Adrenal gland (tissue), 19 donors: Measurements from ENCODE around the gene IFT57. TPM values are rescaled to one million over a fixed set of nuclear protein-coding genes. Genes with fewer than 3 reads are reported as not detected.
A peak's percentile ranks its signal among the peaks of the same experiment; 100 is the strongest.
"Not testable (repeated sequence)": the region's sequence is repeated elsewhere in the genome, so short reads cannot be mapped to it uniquely, and the experiment has no call there.

ENCODE experiments used
- DNase-seq, 7 donors: peaks; one replicate each; pipeline ENCODE4 v3.0.0-alpha.2; 2019 to 2020
- H3K27ac ChIP-seq, 5 donors: fragments of 200-600 bp; sonication (generic) in 4 of 5; 1 replicate in 3 of 5; 2 replicates in 2 of 5; pipeline versions ENCODE4 v1.5.1 to v1.8.0; 2016 to 2020; ENCODE audit warnings: mild to moderate bottlenecking in 1 of 5
- H3K27me3 ChIP-seq: fragments of 200-600 bp; 2 replicates; pipeline ENCODE4 v1.8.0; 2021
- H3K36me3 ChIP-seq, 2 donors: fragments of 200-600 bp; replicated peaks in 1 of 2; 1 replicate in 1 of 2; 2 replicates in 1 of 2; pipeline versions ENCODE4 v1.5.1 to v1.8.0; 2018 to 2022
- H3K4me1 ChIP-seq, 2 donors: fragments of 200-600 bp; replicated peaks in 1 of 2; 1 replicate in 1 of 2; 2 replicates in 1 of 2; pipeline versions ENCODE4 v1.5.1 to v1.8.0; 2018 to 2021
- H3K4me3 ChIP-seq, 4 donors: fragments of 200-600 bp; sonication (generic) in 3 of 4; one replicate each; pipeline ENCODE4 v1.5.1; 2016 to 2018
- H3K9me3 ChIP-seq, 3 donors: fragments of 200-600 bp; sonication (generic) in 1 of 3; replicated peaks in 1 of 3; 1 replicate in 2 of 3; 2 replicates in 1 of 3; pipeline versions ENCODE4 v1.5.1 to v1.8.0; 2016 to 2021
- POLR2A ChIP-seq, 2 donors: fragments of 450-650 bp; IDR thresholded peaks; one replicate each; pipeline ENCODE4 v1.6.1; 2017; ENCODE audit warnings: antibody characterized with exemption in 2 of 2, mild to moderate bottlenecking in 2 of 2, moderate library complexity in 1 of 2
- WGBS, 4 donors: extraction: QIAGEN DNeasy Blood & Tissue Kit in 2 of 4; methylation state at CpG; one replicate each; pipeline versions ENCODE4 v1.1.5 to v1.1.7; 2013 to 2017; 5-methylcytosine and 5-hydroxymethylcytosine counted together
- intact Hi-C, 2 donors: fragments of 100-400 bp; cut with DNase I; formaldehyde crosslinking; loops; one replicate each; pipeline versions ENCODE4 v1.14.1 to v1.15.0; 2022 to 2023
- long read RNA-seq, 10 donors: library from polyadenylated mRNA in 3 of 10; unstranded in 2 of 10; stranded (forward) in 1 of 10; transcript quantifications; one replicate each; pipeline ENCODE4 v2.0.0 and lab custom pipeline, GENCODE V29; 2021 to 2026
- polyA plus RNA-seq, 3 donors: library from polyadenylated mRNA; stranded (reverse); fragments of 200-250 nt in 2 of 3; fragments of 350-450 nt in 1 of 3; fragmentation: Illumina TruSeq in 1 of 3; extraction: RNeasy Lipid Tissue Mini Kit (QIAGEN cat#74804) in 1 of 3; gene quantifications; one replicate each; pipeline ENCODE4 v1.2.3, GENCODE V29; 2013 to 2014
- total RNA-seq, 9 donors: library from RNA; depleted of rRNA in 4 of 9; stranded (reverse); fragments of >200 nt in 4 of 9; fragments of 120-200 nt in 1 of 9; fragmentation: NEBNext Ultra II Directional in 1 of 9; extraction: Animal tissue kit (Norgen Biotek cat#: 25700) in 1 of 9; gene quantifications; one replicate each; pipeline versions ENCODE4 v1.1.0 to v1.2.4, GENCODE V29; 2013 to 2023
- TF ChIP-seq, protein P1 (sequence below), 6 experiments: fragments of 450-650 bp in 4 of 6; fragments of 200-600 bp in 2 of 6; sonication (generic) in 1 of 6; IDR thresholded peaks; 1 replicate in 5 of 6; 2 replicates in 1 of 6; pipeline versions ENCODE4 v1.5.1 to v1.8.0; 2016 to 2021; ENCODE audit warnings: antibody characterized with exemption in 6 of 6, mild to moderate bottlenecking in 2 of 6, moderate library complexity in 1 of 6
- donor health status: healthy with polysubstance abuse.
- donor health status: Bipolar disorder and iron deficiency.
- donor health status: DM: yes; HTN: yes; CAD: no.
- donor health status: DM: no; HTN: no; CAD: no.
- donor health status: DM: no; HTN: no; CAD: no.
- donor health status: DM: yes; HTN: yes; CAD: no.

IFT57 gene
- total RNA-seq (10 to 100 TPM; 36.0 to 61.9 (median 52.4) TPM), polyA plus RNA-seq (10 to 100 TPM; 16.1 to 48.5 (median 20.3) TPM)
- long read RNA-seq, donor 1, transcript IFT57-201 (11 exons, 3,203 nt) = major isoform, 10 of 18 reads
- long read RNA-seq, donor 1, partial matches to known transcripts = 6 of 18 reads
- long read RNA-seq, donor 1, other reads (novel, unspliced or antisense) = 0 of 18 reads
- long read RNA-seq, donor 2, transcript IFT57-201 (11 exons, 3,203 nt) = major isoform, 11 of 18 reads
- long read RNA-seq, donor 2, partial matches to known transcripts = 7 of 18 reads
- long read RNA-seq, donor 2, other reads (novel, unspliced or antisense) = 0 of 18 reads
- long read RNA-seq, donor 3, transcript IFT57-201 (11 exons, 3,203 nt) = major isoform, 5 of 5 reads
- long read RNA-seq, donor 3, partial matches to known transcripts = 0 of 5 reads
- long read RNA-seq, donor 3, other reads (novel, unspliced or antisense) = 0 of 5 reads
- long read RNA-seq, donor 4, transcript IFT57-201 (11 exons, 3,203 nt) = major isoform, 56 of 72 reads
- long read RNA-seq, donor 4, partial matches to known transcripts = 12 of 72 reads
- long read RNA-seq, donor 4, other reads (novel, unspliced or antisense) = 3 of 72 reads
- long read RNA-seq, donor 5, transcript IFT57-201 (11 exons, 3,203 nt) = major isoform, 74 of 81 reads
- long read RNA-seq, donor 5, partial matches to known transcripts = 1 of 81 reads
- long read RNA-seq, donor 5, other reads (novel, unspliced or antisense) = 6 of 81 reads
- long read RNA-seq, donor 6, transcript IFT57-201 (11 exons, 3,203 nt) = major isoform, 17 of 46 reads
- long read RNA-seq, donor 6, partial matches to known transcripts = 27 of 46 reads
- long read RNA-seq, donor 6, other reads (novel, unspliced or antisense) = 2 of 46 reads
- long read RNA-seq, donor 7, transcript IFT57-201 (11 exons, 3,203 nt) = major isoform, 6 of 6 reads
- long read RNA-seq, donor 7, partial matches to known transcripts = 0 of 6 reads
- long read RNA-seq, donor 7, other reads (novel, unspliced or antisense) = 0 of 6 reads
- long read RNA-seq, donor 8, transcript IFT57-201 (11 exons, 3,203 nt) = major isoform, 19 of 23 reads
- long read RNA-seq, donor 8, partial matches to known transcripts = 0 of 23 reads
- long read RNA-seq, donor 8, other reads (novel, unspliced or antisense) = 0 of 23 reads
- long read RNA-seq, donor 9, transcript IFT57-201 (11 exons, 3,203 nt) = major isoform, 11 of 13 reads
- long read RNA-seq, donor 9, partial matches to known transcripts = 0 of 13 reads
- long read RNA-seq, donor 9, other reads (novel, unspliced or antisense) = 0 of 13 reads
- long read RNA-seq, donor 10, transcript IFT57-201 (11 exons, 3,203 nt) = major isoform, 8 of 9 reads
- long read RNA-seq, donor 10, partial matches to known transcripts = 0 of 9 reads
- long read RNA-seq, donor 10, other reads (novel, unspliced or antisense) = 0 of 9 reads

GRCh38 chr3:108221911-108222852 is at the start of gene IFT57:
IFT57 (minus strand) TSS chr3:108222424; CDS start chr3:108222322, 102 bp downstream.
- peak; percentile 48 to 93 for TF ChIP-seq POLR2A (IDR thresholded peaks at IDR 0.05)
- TF ChIP-seq, protein P1, sequence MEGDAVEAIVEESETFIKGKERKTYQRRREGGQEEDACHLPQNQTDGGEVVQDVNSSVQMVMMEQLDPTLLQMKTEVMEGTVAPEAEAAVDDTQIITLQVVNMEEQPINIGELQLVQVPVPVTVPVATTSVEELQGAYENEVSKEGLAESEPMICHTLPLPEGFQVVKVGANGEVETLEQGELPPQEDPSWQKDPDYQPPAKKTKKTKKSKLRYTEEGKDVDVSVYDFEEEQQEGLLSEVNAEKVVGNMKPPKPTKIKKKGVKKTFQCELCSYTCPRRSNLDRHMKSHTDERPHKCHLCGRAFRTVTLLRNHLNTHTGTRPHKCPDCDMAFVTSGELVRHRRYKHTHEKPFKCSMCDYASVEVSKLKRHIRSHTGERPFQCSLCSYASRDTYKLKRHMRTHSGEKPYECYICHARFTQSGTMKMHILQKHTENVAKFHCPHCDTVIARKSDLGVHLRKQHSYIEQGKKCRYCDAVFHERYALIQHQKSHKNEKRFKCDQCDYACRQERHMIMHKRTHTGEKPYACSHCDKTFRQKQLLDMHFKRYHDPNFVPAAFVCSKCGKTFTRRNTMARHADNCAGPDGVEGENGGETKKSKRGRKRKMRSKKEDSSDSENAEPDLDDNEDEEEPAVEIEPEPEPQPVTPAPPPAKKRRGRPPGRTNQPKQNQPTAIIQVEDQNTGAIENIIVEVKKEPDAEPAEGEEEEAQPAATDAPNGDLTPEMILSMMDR (IDR thresholded peaks at IDR 0.05) = no peak
- WGBS, 4 donors = 0 to 1% (median 1%) methylated on average over 25 to 57 of the region's 57 CpGs
- H3K4me3 ChIP-seq = peak within 1 kb of the TSS; percentile 41 to 76 (median 70)
- H3K27ac ChIP-seq = peak within 1 kb of the TSS in 4 of 5 donors; percentile 65 to 81 (median 76)
- intact Hi-C loops = no loop called here
- H3K36me3 ChIP-seq = no peaks in the 10 kb centered on the region
- H3K27me3 ChIP-seq = no peaks in the 10 kb centered on the region
- DNase-seq = peak; percentile 97 to 99 (median 99)
- peaks cover 26 to 40% of the 10 kb centered on the region in 2 donors for H3K4me1 ChIP-seq
- no peaks in the 10 kb centered on the region for H3K9me3 ChIP-seq

GRCh38 chr3:108271626-108272025 is 49.4 kb upstream of the IFT57 start:
- Histone ChIP-seq H3K9me3 (no peaks in the 10 kb centered on the region), H3K4me3 (no peak overlapping the region), H3K27me3 (no peaks in the 10 kb centered on the region), H3K4me1 (no peaks in the 10 kb centered on the region), H3K36me3 (no peaks in the 10 kb centered on the region), H3K27ac (no peak overlapping the region)
- TF ChIP-seq POLR2A (IDR thresholded peaks at IDR 0.05) = no peak
- TF ChIP-seq, protein P1 (IDR thresholded peaks at IDR 0.05) = no peak
- 50 to 83% (median 54%) methylated on average over 2 of the region's 2 CpGs for WGBS, 4 donors
- DNase-seq = no peak
- intact Hi-C loops = no loop called here

DNA sequence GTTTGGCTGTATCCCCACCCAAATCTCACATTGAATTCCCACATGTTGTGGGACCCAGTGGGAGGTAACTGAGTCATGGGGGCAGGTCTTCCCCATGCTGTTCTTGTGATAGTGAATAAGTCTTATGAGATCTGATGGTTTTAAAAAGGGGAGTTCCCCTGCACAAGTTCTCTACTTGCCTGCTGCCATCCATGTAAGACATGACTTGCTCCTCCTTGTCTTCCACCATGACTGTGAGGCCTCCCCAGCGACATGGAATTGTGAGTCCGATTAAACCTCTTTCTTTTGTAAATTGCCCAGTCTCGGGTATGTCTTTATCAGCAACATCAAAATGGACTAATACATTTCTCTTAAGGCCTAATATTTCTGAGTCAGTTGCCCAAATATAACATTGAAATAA is 46.0 kb upstream of the IFT57 start:
- H3K36me3 ChIP-seq, intact Hi-C loops, H3K4me3 ChIP-seq, H3K4me1 ChIP-seq, H3K27ac ChIP-seq, H3K9me3 ChIP-seq, H3K27me3 ChIP-seq, DNase-seq: not testable (repeated sequence)
- WGBS, 4 donors = 84 to 97% (median 89%) methylated on average over 3 of the region's 3 CpGs

DNA sequence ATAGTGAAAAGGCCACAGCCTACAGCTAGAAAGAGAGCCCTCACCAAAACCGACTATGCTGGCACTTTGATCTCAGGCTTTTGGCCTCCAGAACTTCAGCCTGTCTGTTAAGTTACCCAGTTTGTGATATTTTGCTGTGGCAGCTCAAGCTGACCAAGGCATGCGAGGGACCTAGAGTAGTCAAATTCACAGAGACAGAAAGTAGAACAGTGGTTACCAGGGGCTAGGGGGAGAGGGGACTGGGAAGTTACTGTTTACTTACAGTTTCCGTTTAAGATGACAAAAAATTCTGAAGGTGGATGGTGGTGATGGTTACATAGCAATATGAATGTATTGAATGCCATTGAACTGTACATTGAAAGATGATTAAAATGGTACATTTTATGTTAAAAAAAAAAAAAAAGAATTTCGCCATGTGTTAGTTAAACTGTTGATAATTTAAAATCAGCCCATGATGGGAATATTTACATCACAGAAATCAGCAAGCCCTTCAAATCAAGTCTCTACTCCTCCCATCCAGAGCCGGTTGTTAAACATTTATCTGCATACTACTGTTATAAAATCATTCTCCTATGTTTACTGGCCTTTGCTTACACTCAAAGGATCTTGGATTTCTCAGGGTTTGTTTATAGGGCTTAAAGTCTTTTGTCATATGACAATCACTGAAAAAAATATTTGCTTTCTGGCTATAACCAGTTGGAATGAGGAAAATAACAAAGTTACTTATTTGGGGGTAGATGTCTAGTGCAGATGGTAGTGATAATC is 42.5 kb upstream of the IFT57 start:
- H3K27ac ChIP-seq, H3K4me1 ChIP-seq, intact Hi-C loops, H3K4me3 ChIP-seq, H3K9me3 ChIP-seq, DNase-seq, H3K36me3 ChIP-seq, H3K27me3 ChIP-seq: not testable (repeated sequence)
- WGBS, 4 donors = 75 to 88% (median 85%) methylated on average over 5 of the region's 5 CpGs
